Measurements from ENCODE around the gene AMZ1. TPM values are rescaled to one million over a fixed set of nuclear protein-coding genes. Genes with fewer than 3 reads are reported as not detected.
A peak's percentile ranks its signal among the peaks of the same experiment; 100 is the strongest.

The AMZ1 gene
- total RNA-seq, 1 donor from 2014 or later: 0.05 TPM

DNA sequence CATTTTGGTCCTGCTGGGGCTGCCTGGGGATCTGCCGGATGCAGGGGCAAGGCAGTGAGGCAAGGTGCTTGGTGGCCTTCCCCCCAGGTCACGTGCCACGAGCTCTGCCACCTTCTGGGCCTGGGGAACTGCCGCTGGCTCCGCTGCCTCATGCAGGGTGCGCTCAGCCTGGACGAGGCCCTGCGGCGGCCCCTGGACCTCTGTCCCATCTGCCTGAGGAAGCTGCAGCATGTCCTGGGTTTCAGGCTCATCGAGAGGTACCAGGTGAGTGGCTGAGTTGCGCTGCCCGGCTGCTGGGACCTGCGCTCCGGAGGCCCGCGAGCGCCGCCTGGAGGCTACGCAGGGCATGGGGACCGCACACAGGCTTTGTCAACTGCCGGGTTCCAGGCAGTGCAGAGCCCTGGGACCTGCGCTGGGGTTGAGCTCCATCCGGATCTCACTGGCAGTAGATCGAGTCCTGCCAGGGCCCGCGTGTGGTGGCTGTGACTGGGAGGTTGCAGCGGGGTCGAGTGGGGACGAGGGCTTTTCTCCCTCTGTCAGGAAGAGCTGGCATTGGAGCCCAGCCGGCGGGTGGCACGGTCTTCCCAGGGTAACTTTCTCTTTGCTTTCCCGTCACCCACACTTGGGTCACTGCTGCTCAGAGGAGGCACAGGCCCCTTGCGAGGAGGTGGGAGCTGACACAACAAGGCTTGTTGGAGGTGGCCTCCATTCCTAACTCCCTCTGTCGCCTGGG lies 21.7 kb downstream of the AMZ1 start:
- no peak overlapping the region for H3K4me3 Mint-ChIP-seq (ENCODE audit: unreplicated experiment)

DNA sequence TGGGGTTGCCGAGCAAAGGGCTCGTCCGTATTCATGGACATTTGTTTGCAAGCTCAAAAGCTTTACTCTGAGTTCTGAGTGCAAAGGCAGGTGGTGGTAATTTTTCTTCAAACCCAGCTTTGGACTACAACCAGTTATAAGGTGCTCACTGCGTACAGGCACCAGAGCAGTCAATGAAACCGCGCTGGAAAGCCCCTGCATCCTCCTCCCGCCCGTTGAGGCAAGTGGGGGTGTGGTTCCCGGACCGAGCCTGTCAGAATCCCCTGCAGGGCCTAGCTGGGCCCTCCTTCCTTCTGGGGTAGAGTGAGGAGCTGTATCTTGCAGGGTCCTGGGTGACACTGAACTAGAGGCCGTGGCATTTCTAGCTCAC lies 22.3 kb downstream of the AMZ1 start:
- Mint-ChIP-seq H3K9me3 (ENCODE audit: unreplicated experiment) (no peaks in the 10 kb centered on the region), H3K4me3 (ENCODE audit: unreplicated experiment) (no peak overlapping the region), H3K27ac (ENCODE audit: unreplicated experiment) (no peak overlapping the region), H3K4me1 (ENCODE audit: unreplicated experiment) (peaks cover 28% of the 10 kb centered on the region), H3K36me3 (ENCODE audit: low read depth, unreplicated experiment) (peaks cover 18% of the 10 kb centered on the region), H3K27me3 (ENCODE audit: unreplicated experiment) (peaks cover 16% of the 10 kb centered on the region)
- no peak for DNase-seq (ENCODE audit: low spot score)
- TF ChIP-seq, protein P1, sequence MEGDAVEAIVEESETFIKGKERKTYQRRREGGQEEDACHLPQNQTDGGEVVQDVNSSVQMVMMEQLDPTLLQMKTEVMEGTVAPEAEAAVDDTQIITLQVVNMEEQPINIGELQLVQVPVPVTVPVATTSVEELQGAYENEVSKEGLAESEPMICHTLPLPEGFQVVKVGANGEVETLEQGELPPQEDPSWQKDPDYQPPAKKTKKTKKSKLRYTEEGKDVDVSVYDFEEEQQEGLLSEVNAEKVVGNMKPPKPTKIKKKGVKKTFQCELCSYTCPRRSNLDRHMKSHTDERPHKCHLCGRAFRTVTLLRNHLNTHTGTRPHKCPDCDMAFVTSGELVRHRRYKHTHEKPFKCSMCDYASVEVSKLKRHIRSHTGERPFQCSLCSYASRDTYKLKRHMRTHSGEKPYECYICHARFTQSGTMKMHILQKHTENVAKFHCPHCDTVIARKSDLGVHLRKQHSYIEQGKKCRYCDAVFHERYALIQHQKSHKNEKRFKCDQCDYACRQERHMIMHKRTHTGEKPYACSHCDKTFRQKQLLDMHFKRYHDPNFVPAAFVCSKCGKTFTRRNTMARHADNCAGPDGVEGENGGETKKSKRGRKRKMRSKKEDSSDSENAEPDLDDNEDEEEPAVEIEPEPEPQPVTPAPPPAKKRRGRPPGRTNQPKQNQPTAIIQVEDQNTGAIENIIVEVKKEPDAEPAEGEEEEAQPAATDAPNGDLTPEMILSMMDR (IDR thresholded peaks at IDR 0.05; ENCODE audit: unreplicated experiment): no peak

More for the DNA sequence above, 21.7 kb downstream of the AMZ1 start:
- DNase-seq (ENCODE audit: low spot score): peak; percentile 85
- Mint-ChIP-seq H3K9me3 (ENCODE audit: unreplicated experiment) (no peaks in the 10 kb centered on the region), H3K27me3 (ENCODE audit: unreplicated experiment) (peaks cover 16% of the 10 kb centered on the region), H3K4me1 (ENCODE audit: unreplicated experiment) (peaks cover 26% of the 10 kb centered on the region), H3K36me3 (ENCODE audit: low read depth, unreplicated experiment) (peaks cover 13% of the 10 kb centered on the region), H3K27ac (ENCODE audit: unreplicated experiment) (no peak overlapping the region)
- TF ChIP-seq, protein P1 (IDR thresholded peaks at IDR 0.05; ENCODE audit: unreplicated experiment): peak; percentile 85

DNA sequence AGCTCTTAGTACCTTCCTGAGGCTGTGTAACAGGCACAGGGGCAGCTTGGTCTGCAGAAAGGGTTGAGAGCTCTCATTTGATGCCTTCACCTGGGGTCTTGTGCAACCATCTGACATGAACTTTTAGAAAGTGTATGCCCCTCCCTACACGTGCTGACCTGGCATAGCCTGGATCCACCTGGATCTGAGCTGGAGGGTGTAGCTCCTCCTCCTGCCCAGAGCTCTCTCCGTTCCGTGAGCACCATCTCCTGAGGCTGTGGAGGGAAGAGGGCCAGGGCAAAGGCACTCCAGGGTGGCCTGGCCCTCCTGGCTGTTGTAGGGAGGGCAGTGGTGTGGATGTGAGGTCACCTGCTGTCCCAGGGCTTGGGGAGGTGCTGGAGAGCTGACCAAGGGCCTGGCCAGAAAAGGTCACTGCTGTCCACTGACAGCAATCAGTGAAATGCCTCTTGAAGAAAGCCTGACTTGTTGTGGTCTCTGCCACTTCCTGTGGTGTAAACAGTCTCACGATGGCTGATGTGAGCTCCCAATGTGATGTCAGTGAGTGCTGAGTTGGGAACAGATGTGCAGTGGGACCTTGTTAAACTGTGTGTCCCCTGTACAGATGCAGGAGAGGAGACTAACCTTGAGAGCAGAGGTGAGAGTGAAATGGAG lies 23.0 kb downstream of the AMZ1 start:
- no peak for DNase-seq (ENCODE audit: low spot score)
- no peaks in the 10 kb centered on the region for H3K9me3 Mint-ChIP-seq (ENCODE audit: unreplicated experiment)

DNA sequence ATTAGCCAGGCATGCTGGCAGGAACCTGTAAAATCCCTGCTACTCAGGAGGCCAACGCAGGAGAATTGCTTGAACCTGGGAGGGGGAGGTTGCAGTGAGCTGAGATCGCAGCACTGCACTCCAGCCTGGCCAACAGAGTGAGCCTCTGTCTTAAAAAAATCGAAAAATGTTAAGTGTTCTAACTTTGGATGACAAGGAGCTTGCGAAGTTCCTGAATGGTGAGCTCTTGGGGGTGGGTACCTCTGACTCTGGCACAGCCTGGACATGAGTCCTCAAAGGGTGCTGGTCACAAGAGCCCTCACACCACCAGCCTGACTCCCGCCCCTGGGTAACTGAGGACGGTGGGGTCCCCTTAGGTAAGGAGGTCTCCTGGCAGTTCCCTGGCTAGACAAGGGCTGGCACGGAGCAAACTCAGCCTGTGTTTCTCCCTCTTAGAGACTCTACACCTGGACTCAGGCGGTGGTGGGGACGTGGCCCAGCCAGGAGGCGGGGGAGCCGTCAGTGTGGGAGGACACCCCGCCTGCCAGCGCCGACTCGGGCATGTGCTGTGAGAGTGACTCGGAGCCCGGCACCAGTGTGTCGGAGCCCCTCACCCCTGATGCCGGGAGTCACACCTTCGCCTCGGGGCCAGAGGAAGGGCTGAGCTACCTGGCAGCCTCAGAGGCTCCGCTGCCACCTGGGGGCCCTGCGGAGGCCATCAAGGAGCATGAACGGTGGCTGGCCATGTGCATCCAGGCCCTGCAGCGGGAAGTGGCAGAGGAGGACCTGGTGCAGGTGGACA lies 24.1 kb downstream of the AMZ1 start:
- Mint-ChIP-seq H3K36me3 (ENCODE audit: low read depth, unreplicated experiment) (peaks cover 30% of the 10 kb centered on the region), H3K4me3 (ENCODE audit: unreplicated experiment) (no peak overlapping the region), H3K9me3 (ENCODE audit: unreplicated experiment) (no peaks in the 10 kb centered on the region), H3K27ac (ENCODE audit: unreplicated experiment) (no peak overlapping the region), H3K4me1 (ENCODE audit: unreplicated experiment) (peaks cover 23% of the 10 kb centered on the region), H3K27me3 (ENCODE audit: unreplicated experiment) (peaks cover 17% of the 10 kb centered on the region)
- TF ChIP-seq, protein P1 (IDR thresholded peaks at IDR 0.05; ENCODE audit: unreplicated experiment): no peak
- no peak for DNase-seq (ENCODE audit: low spot score)

More for the DNA sequence above, 23.0 kb downstream of the AMZ1 start:
- Mint-ChIP-seq H3K4me3 (ENCODE audit: unreplicated experiment) (no peak overlapping the region), H3K27me3 (ENCODE audit: unreplicated experiment) (peaks cover 19% of the 10 kb centered on the region), H3K4me1 (ENCODE audit: unreplicated experiment) (peaks cover 29% of the 10 kb centered on the region), H3K27ac (ENCODE audit: unreplicated experiment) (no peak overlapping the region), H3K36me3 (ENCODE audit: low read depth, unreplicated experiment) (peaks cover 22% of the 10 kb centered on the region)
- TF ChIP-seq, protein P1 (IDR thresholded peaks at IDR 0.05; ENCODE audit: unreplicated experiment): no peak

Measured in endothelial cell (in vitro differentiated cells).